GM18519 (cell line): ENCODE data around the gene KNDC1.
"Not testable (repeated sequence)": the region's sequence is repeated elsewhere in the genome, so short reads cannot be mapped to it uniquely, and the experiment has no call there.

Experiments used
- ATAC-seq: cut with Tn5 transposase; IDR thresholded peaks from one replicate; pipeline ENCODE4 v1.9.1; 2021; ENCODE audit warnings: mild to moderate bottlenecking, moderate library complexity; ENCODE audit not compliant: unreplicated experiment, low FRiP score

KNDC1 gene

DNA sequence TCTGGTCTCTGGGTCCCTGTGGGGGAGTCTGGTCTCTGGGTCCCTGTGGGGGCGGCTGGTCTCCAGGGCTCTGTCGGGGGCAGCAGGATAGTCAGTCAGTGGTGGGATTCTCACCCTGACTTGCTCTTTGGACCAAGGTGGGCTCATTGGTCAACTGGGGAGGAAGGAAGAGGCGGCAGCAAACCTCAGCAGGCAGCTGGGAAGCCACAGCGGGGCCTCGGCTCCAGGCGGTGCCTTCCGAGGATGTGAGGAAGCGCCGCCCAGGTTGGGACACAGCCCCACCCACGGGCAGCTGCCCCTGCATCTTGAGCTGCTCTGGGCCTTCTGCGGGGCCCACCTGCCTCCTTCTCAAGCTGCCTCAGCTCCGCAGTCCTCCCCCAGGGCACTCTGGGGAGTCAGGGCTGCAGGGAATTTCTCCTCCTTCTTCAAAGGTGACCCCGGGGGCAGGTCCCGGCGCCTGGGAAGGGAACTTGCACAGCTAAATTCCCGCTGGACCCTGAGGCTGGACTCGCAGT, 20.4 kb upstream of the KNDC1 start:
- no peak for ATAC-seq

DNA sequence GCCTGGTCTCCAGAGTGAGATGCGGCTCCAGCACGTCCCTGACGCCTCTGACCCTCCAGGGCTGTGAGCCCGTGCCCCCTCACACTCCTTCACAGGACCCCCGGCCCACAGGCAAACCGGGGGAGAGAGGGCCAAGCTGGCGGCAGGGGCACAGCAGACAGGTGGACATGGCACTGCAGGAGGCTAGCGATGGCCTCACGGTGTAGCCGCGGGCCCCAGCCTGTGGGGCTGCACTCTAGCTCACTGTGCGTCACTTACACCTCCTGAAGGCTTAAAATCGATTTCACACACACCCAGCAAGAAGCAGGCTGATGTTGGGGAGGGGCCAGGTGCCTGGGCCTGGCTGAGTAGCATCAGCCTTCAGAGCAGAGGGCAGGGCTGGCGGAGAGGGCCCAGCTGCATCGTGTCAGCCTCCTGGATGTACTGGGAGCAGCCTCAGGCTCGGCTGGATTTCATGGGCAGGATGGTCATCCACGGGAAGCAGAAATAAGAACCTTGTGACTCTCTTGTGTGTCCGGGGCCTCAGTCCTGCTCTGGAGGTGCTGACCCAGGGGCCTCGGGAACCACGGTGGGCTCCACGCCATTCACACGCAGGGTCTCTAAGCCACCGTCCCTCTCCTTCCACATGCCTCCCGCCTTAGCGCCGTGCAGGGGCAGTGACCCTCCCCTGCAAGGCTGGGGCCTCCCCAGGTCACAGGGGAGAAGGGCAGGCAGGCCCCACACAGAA, 19.4 kb upstream of the KNDC1 start:
- ATAC-seq, result no peak

DNA sequence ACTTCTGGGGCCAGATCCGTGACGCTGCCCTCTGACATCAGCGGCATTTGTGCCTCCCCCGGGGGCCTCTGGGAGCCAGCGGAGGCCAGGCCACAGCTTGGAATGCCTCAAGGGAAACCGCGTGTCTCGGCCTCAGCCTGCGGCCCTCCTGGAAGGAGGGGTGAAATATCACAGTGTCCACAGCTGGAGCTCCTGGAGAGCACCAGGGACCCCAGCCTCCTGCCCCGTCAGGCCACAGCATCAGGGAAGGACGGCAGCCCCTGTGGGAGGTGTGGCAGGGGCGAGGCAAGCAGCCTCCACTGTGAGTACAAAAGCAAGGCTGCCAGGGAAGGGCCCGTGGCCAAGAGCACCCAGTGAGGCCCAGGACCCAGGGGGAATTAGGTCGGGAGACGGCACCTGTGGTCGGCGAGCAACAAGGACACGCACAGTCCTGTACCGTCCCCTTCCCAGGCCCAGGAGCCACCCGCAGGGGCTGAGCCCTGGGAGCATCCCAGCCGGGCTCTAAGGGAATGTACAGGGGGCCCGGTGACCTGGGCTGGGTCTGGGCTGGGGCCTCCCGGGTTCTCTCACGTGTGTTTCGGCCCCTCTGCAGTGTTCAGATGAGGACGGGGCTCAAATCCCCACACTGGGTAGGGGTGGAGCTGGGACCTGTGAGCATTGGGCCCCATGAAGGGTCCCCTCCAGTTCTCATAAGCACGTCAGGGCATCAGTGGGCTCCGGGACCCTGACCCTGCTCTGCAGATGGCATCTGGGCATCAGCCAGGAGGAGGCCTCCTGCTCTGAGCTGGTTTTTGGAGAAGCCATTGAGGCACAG, 18.7 kb upstream of the KNDC1 start:
- no peak for ATAC-seq

DNA sequence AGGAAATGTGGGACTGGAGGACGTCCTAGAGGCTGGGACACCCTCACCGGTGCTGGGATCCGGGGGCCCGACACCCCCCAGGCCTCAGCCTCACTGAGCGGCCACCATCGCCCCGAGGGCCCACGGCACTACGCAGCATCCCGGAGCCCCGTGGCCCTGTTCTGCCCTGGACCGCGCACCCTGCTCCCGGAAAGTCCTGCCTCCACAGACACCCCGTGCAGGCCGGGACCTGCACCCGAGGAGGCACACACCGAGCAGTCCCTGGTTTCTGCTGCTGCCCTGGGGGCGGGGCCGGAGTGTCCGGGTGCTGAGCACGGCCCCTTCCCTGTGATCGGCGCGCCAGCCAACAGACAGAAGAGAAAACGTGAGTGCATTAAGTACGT, 18.1 kb upstream of the KNDC1 start:
- no peak for ATAC-seq

DNA sequence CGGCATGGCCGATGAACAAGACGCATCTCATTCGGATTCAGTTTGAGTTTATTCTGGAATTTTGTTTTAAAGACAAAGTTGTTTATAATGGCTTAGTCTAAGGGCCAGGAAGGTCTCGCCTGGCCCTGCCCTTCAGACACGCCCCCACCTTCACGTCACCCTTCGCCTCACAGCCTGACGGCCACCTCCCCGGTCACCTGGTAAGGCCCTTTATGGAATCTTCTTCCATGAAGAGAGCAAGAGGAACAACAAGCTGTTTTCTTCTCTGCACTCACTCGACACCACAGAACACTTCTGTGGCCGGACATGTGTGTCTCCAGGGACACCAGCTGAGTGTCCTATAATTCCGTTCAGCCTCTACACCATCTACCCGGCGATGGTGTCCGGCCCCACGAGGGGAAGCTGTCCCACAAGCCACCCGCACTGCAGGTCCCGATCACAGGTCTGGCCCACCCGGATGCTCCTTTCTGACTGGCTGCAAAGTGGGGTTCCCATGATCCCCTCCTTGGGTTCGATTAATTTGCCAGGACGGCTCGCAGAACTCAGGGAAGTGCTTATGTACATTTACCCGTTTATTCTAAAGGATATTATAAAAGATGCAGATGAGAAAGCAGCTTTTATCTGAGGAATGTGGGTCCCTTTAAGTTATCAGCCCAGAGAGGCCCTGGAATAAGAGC, 17.4 kb upstream of the KNDC1 start:
- ATAC-seq, result no peak

DNA sequence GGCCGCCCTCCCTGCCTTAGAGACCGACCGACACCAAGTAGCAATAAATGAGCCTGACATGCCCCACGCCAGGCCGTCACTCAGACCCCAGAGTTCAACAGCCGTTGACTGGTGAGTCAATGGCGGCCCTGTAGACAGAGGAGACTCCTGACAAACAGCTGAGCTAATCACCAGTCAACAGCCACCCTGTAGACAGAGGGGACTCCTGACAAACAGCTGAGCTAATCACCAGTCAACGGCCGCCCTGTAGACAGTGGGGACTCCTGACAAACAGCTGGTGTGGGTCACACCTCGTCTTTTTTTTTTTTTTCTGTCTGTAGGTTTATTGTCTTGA, 16.9 kb upstream of the KNDC1 start:
- ATAC-seq, result no peak

DNA sequence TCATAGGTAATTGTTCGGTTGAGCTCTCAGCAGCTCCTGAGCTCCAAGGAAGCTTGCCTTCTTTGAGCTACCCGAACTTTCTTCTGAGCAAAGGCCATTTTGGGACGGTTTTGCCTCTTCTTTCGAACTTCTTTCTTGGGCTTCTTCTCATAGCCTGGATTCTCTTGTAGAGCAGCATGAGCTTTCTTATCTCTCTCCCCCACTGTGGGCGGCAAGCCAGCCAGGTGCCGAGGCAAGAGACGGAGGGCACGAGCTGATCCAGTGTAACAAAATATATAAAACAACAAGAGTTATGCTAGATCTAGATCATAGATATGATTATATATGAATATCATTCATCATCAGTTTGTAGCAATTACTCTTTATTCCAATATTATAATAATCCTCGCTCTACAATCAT, 16.5 kb upstream of the KNDC1 start:
- ATAC-seq, result no peak

DNA sequence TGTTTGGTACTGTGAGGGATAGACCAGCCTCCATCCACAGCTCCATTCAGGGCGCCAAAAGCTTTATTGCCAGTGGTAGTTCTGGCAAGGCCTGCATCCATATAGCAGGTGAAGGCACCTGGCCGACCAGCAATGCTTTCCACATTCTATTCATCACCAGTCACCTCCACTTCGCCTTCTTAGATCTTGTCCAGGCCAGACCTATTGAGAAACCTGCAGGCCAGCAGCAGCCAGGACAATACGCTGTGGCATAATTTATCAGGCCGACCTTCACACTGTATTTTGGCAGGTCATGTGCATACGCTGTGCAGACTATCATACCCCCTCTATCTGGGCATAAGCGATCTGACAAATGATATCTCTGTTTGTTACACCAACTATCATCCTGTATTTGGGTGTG, 15.2 kb upstream of the KNDC1 start:
- ATAC-seq, result no peak

DNA sequence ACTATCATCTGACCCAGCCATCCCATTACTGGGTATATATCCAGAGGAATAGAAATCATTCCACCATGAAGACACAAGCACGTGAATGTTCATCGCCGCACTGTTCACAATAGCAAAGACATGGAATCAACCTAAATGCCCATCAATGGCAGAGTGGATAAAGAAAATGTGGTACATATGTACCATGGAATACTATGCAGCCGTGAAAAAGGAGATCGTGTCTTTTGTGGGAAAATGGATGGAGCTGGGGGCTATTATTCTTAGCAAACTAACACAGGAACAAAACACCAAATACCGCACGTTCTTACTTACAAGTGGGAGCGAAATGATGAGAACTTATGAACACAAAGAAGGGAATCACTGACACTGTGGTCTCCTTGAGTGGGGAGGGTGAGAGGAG, 9.8 kb upstream of the KNDC1 start:
- ATAC-seq, result no peak

DNA sequence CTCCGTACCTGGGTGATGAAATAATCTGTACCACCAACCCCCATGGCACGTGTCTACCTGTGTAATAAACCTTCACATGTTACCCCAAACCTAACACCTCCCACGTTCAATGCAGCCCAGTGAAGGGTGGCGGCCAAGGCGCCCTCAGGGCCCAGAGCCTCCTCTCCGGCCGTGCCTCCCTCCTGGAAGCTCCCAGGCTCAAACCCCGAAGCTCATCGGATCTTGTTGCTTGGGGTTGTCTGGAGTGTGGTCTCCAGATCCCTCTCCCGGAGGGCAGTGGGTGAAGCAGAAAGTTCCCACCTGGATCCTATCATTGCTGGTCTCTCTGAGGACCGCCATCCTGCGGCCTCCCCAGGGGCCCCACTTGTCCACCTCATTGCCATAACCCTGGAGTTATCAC, 9.4 kb upstream of the KNDC1 start:
- no peak for ATAC-seq

DNA sequence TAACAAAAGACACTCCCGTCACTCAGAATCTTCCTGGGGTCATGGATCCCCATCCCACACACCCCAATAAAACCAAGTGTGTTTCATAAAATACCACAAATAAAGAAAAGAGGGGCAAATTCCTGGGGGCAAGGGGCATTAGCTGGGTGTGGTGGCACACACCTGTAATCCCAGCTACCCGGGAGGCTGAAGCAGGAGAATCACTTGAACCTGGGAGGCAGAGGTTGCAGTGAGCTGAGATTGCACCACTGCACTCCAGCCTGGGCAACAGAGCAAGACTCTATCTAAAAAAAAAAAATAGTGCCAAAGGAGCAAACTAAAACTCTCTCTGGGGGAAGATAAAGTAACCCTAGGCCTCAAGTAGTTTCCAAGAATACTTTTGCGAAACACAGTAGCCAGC, 8.9 kb upstream of the KNDC1 start:
- ATAC-seq, result not testable (repeated sequence)

DNA sequence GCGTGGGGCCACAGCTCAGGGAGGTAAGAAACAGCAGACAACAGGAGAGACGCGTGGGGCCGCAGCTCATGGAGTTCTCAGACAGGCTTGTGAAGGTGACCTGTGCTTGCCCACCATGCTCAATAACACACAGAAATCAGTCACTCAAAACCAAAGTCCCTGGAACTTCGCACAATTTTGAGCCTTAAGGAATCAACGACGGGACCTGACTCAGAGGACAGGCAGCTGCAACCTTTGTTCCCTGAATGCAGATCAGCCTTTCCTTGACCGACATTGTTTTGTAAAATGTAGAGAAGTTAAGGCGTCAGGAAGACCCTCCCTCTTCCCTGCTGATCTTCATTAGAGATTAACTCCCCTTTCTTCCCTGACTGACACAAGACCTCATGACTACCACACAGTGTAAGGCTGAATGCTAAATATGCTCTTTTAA, 8.5 kb upstream of the KNDC1 start:
- ATAC-seq, result no peak

DNA sequence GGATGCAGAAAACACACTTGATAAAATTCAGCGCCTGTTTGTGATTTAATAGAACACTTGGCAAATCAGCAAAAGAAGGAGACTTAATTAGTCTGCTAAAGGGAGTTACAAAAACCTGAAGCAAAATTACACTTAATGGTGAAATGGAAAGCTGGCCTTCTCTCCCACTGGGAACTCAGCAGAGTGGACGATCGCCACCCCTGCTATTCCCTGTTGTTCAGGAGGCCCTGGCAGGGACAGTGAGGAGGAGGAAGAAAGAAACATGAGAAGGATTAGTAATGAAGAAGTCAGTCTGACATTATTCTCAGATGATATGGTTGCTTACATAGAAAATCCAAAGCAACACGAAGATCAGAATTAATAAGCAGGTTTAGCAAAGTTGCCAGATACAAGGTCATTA, 5.6 kb upstream of the KNDC1 start:
- ATAC-seq, result no peak

DNA sequence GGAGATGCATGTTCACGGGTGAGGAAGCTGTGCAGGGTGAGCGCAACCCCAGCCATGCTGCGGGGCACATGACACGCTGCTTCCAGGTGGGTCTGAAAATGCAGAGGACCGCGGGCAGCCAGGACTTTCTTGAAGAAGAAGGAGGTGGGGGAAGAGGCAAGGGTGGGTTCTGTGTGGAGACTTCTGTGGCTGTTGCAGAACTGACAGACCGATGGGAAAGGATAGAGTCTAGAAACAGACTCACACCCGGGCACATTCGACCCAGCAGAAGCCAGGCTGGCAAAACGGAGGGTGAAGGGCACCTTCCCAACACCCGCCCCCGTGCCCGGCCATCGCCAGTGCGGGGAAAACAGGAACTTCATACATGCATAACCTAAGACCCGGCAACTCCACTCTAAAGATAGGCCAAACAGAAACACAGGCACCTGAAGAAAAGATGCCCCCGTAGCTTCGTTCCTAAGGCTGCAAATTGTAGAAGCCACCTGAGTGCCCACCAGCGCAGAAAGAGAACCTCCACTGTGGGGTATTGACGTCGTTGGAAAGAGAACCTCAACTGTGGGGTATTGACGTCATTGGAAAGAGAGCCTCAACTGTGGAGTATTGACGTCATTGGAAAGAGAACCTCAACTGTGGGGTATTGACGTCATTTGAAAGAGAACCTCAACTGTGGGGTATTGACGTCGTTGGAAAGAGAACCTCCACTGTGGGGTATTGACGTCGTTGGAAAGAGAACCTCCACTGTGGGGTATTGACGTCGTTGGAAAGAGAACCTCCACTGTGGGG, 4.8 kb upstream of the KNDC1 start:
- ATAC-seq, result no peak

DNA sequence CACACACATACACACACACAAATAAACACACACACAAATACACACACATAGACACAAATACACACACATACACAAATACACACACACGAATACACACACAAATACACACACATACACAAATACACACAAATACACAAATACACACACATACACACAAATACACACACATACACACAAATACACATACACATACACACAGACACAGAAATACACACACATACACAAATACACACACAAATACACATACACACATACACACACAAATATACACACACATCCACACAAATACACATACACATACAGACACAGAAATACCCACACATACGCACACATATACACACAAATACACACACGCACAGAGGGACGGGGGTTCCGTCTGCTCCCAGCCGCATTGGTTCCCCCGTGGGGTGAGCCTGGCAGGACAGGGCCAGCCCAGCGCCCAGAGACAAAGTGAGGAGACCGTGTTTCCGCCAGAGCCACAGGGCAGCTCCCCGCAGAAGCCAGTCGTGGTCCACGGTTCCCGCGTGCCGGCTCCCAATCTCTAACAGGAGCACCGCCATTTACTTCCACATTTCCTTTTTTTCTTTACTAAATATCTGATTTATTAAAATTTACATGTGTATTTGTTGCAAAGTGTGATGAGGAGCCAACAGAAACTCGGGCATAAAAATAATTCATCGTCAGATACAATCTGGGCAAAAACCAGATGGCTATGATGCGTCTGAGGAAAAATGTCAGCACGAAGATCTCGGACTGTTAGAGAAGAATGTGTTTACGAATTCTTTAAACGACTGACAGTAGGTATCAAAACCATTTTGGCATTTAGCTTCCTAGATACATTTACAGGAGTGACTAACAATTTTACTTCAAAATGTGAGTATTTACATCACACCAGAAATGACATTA, 3.1 kb upstream of the KNDC1 start:
- ATAC-seq, result no peak

DNA sequence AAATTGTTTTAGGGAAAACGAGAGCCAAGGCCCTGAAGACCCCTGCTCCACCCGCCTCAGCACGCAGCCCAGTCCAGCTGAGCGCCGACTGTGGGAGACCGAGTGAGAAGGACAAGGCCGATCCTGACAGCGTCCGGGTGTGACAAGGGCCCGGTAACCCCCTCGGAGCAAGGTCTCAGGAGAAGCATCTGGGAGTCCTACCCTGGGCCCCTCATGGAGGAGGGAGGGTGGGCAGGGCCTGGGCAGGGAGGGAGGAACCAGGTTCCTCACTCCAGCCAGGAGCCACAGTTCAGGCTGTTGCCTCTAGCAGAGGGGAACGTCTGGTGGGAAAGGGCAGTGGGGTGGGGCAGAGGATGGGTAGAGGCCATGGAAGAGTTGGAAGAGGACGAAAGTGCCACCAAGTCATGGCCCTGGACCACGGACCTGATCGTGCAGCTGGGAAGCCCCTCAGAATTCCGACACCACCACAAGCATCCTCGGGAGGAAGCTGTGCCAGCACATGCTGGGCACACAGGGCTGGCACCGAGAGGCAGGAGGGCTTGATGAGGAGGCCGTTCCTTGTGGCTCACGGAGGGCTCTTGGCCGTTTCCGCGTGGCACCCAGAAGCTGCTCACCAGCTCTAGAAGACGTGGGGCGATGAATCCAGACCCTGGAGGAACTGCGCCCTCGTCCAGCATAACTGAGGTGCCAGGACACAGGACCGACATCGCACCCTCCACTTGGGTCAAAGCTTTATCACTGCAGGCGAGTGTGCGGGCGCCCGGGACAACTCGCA, 2.2 kb upstream of the KNDC1 start:
- no peak for ATAC-seq

DNA sequence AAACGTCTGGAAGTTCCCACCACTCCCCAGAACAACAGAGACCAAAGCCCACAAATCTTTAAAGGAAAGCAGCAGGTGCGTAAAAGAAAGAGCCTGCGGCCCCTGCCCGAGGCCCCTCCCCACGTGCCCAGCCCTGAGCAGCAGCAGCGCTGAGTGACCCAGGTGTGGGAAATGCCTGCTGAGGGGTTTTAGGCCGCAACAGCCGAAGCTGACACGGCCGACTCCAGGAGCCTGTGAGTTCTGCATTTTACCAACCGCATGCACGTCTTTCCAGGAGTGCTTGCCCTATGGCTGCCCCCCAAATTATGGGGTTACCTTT, 1.6 kb upstream of the KNDC1 start:
- no peak for ATAC-seq

DNA sequence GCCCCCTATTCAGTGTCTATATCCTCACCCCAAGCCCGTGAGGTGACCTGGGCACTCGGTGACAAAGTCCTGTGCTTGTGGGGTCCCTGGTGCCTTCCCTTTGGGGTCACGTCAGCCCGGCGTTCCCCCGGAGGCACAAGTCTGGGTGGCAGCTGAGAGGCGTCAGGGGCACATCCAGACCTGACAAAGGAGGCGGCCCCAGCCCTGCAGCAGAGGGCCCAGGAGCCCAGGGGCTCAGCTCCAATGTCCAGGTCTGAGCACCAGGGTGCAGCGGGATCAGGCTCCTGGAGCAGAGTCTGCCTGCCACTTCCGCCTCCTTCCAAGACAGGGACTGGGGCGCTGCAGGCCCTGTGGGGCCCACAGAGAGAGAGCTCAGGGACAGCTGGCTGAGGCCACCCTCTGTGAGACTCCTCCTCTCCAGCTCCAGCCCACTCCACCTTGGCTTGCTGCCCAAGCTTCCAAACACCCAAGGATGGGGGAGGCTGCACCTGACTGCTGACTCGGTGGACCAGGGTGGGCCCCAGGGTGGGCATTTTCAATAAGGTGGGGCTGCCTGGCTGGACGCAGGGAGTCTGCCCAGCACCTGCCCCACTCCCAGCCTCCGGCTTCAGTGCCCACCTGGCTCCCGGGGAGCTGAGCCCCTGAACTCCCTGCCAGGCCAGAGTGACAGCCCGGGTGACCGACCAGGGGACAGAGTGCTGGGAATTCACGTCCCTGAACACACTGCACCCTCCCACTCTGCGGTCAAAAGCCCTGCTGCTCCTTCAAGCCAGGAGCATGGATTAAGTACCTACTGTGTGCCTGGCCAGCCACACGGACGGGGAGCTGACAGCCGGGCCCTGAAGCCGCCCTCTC, 1.0 kb upstream of the KNDC1 start:
- no peak for ATAC-seq
